Transverse colon (tissue), 4 donors: ENCODE data around the gene POU2F1. TPM values are rescaled to one million over a fixed set of nuclear protein-coding genes. Genes with fewer than 3 reads are reported as not detected.

Experiments
- DNase-seq: peaks from one replicate; pipeline ENCODE4 v3.0.0-alpha.2; 2019
- H3K27ac ChIP-seq, 4 donors: fragments of 200-600 bp; sonication (generic); 2 replicates each; pipeline ENCODE4 v1.5.1; 2016 to 2018; ENCODE audit warnings: inconsistent platforms in 4 of 4
- H3K27me3 ChIP-seq: fragments of 200-600 bp; sonication (generic); 2 replicates; pipeline ENCODE4 v1.5.1; 2017; ENCODE audit warnings: inconsistent platforms
- H3K36me3 ChIP-seq, 4 donors: fragments of 200-600 bp; sonication (generic); 2 replicates each; pipeline ENCODE4 v1.5.1; 2017 to 2019; ENCODE audit warnings: inconsistent platforms in 4 of 4
- H3K4me1 ChIP-seq, 4 donors: fragments of 200-600 bp; sonication (generic); 2 replicates each; pipeline ENCODE4 v1.5.1; 2017 to 2020; ENCODE audit warnings: inconsistent platforms in 4 of 4
- H3K4me3 ChIP-seq, 4 donors: fragments of 200-600 bp; sonication (generic); 1 replicate in 1 of 4; 2 replicates in 3 of 4; pipeline versions ENCODE4 v1.5.1 to v1.6.1; 2017 to 2019; ENCODE audit warnings: inconsistent platforms in 4 of 4
- H3K9me3 ChIP-seq, 2 donors: fragments of 200-600 bp; sonication (generic); 2 replicates each; pipeline ENCODE4 v1.5.1; 2017 to 2019; ENCODE audit warnings: inconsistent platforms in 2 of 2
- EP300 ChIP-seq: sonication (generic); formaldehyde crosslinking; IDR thresholded peaks from one replicate; pipeline ENCODE4 v1.6.1; 2017; ENCODE audit warnings: antibody characterized with exemption, low read depth
- POLR2A ChIP-seq: fragments of 450-650 bp; IDR thresholded peaks from one replicate; pipeline ENCODE4 v1.6.1; 2016; ENCODE audit warnings: antibody characterized with exemption, mild to moderate bottlenecking, moderate library complexity
- POLR2AphosphoS5 ChIP-seq, 3 donors: sonication (generic); formaldehyde crosslinking; IDR thresholded peaks; one replicate each; pipeline ENCODE4 v1.6.1; 2016; ENCODE audit warnings: antibody characterized with exemption in 3 of 3
- WGBS, 2 donors: methylation state at CpG; one replicate each; pipeline ENCODE4 v1.1.5; 2018; ENCODE audit warnings: low coverage in 1 of 2; 5-methylcytosine and 5-hydroxymethylcytosine counted together
- in situ Hi-C, 4 donors: fragments of 200-750 bp; cut with MboI; loops; one replicate each; pipeline versions ENCODE4 v1.15.0 to v1.15.1; 2017; ENCODE audit warnings: low sequenced_read_pairs in 3 of 4, low pct_ligation_motif_present in 1 of 4, low pct_unique_long_range_greater_than_20kb in 1 of 4
- intact Hi-C: fragments of 100-400 bp; cut with DNase I; formaldehyde crosslinking; loops from one replicate; pipeline ENCODE4 v1.15.1; 2023; ENCODE audit warnings: low total_unique reads
- total RNA-seq, 4 donors: library from RNA; depleted of rRNA; stranded (reverse); fragments of >200 nt; gene quantifications; one replicate each; pipeline ENCODE4 v1.1.0, GENCODE V29; 2016
- TF ChIP-seq, protein P1 (sequence below), 5 experiments: fragments of 200-600 bp in 3 of 5; fragments of 450-650 bp in 2 of 5; sonication (generic) in 3 of 5; IDR thresholded peaks; 1 replicate in 2 of 5; 2 replicates in 3 of 5; pipeline ENCODE4 v1.5.1; 2016 to 2017; ENCODE audit warnings: antibody characterized with exemption in 5 of 5, inconsistent platforms in 3 of 5, mild to moderate bottlenecking in 2 of 5, moderate library complexity in 1 of 5

The POU2F1 gene
- total RNA-seq, 4 donors from 2014 or later: 6.6 to 31.8 (median 19.0) TPM

DNA sequence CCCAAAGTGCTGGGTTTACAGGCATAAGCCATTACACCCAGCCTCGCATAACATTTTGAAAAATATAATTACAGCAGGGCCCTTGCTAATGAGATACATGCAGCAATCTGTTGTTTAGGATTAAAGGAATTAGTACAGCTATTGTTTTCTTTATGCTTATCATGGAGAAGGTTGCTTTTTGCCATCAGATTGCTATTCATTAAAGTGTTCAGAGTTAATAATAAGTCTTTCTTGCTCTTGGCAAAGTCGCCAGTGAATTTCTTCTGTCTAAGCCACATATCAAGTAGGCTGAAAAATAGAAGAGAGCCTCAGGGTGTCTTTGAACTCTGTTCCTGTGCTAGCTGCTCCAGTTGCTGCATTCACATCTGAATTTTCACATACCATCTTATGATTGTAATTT lies 144.1 kb downstream of the POU2F1 start:
- DNase-seq: no peak
- in situ Hi-C loops (no loop called here), intact Hi-C loops (no loop called here)
- no peak overlapping the region for H3K27ac ChIP-seq
- no peaks in the 10 kb centered on the region for H3K9me3 ChIP-seq
- 94 to 100% methylated on average over 2 of the region's 2 CpGs for WGBS, 2 donors
- no peaks in the 10 kb centered on the region for H3K4me1 ChIP-seq
- no peaks in the 10 kb centered on the region for H3K27me3 ChIP-seq
- TF ChIP-seq, protein P1, sequence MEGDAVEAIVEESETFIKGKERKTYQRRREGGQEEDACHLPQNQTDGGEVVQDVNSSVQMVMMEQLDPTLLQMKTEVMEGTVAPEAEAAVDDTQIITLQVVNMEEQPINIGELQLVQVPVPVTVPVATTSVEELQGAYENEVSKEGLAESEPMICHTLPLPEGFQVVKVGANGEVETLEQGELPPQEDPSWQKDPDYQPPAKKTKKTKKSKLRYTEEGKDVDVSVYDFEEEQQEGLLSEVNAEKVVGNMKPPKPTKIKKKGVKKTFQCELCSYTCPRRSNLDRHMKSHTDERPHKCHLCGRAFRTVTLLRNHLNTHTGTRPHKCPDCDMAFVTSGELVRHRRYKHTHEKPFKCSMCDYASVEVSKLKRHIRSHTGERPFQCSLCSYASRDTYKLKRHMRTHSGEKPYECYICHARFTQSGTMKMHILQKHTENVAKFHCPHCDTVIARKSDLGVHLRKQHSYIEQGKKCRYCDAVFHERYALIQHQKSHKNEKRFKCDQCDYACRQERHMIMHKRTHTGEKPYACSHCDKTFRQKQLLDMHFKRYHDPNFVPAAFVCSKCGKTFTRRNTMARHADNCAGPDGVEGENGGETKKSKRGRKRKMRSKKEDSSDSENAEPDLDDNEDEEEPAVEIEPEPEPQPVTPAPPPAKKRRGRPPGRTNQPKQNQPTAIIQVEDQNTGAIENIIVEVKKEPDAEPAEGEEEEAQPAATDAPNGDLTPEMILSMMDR (IDR thresholded peaks at IDR 0.05): no peak
- TF ChIP-seq EP300 (no peak), POLR2A (no peak), POLR2AphosphoS5 (IDR thresholded peaks at IDR 0.05) (no peak)
- peaks cover 0 to 3% (median 0%) of the 10 kb centered on the region in 4 donors for H3K36me3 ChIP-seq
- H3K4me3 ChIP-seq: no peak overlapping the region

- no peak for DNase-seq
- Histone ChIP-seq H3K27ac (no peak overlapping the region), H3K4me3 (no peak overlapping the region), H3K27me3 (no peaks in the 10 kb centered on the region), H3K9me3 (no peaks in the 10 kb centered on the region), H3K4me1 (no peaks in the 10 kb centered on the region), H3K36me3 (peaks cover 0 to 3% (median 0%) of the 10 kb centered on the region in 4 donors)
- WGBS, 2 donors: 80 to 98% methylated on average over 1 to 2 of the region's 2 CpGs
- in situ Hi-C loops (no loop called here), intact Hi-C loops (no loop called here)
- TF ChIP-seq, protein P1 (IDR thresholded peaks at IDR 0.05): no peak
- TF ChIP-seq POLR2AphosphoS5 (IDR thresholded peaks at IDR 0.05) (no peak), POLR2A (no peak), EP300 (no peak)
Observed at GRCh38 chr1:167365360-167365759, 144.7 kb downstream of the POU2F1 start.

DNA sequence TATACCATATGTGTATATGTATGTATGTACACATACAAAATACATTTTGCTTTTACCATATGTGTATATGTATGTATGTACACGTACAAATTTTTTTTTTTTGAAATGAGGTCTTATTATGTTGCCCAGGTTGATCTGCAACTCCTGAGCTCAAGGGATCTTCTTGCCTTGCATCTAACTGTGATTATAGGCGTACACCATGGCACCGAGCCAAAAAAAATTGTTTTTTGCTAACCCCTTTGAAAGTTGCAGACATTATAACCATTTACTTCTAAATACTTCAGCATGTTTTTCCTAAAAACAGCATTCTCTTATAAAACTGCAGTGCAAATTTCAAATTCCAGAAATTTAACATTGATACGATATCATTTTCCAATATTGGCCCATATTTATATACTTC lies 147.0 kb downstream of the POU2F1 start:
- WGBS, 2 donors: 93% methylated on average over 4 of the region's 4 CpGs
- no peaks in the 10 kb centered on the region for H3K9me3 ChIP-seq
- no peaks in the 10 kb centered on the region for H3K27me3 ChIP-seq
- peaks cover 0 to 3% (median 0%) of the 10 kb centered on the region in 4 donors for H3K36me3 ChIP-seq
- H3K4me3 ChIP-seq: no peak overlapping the region
- no peaks in the 10 kb centered on the region for H3K4me1 ChIP-seq
- no peak overlapping the region for H3K27ac ChIP-seq
- no peak for TF ChIP-seq EP300
- TF ChIP-seq POLR2A: no peak
- intact Hi-C loops (no loop called here), in situ Hi-C loops (no loop called here)
- no peak for DNase-seq

DNA sequence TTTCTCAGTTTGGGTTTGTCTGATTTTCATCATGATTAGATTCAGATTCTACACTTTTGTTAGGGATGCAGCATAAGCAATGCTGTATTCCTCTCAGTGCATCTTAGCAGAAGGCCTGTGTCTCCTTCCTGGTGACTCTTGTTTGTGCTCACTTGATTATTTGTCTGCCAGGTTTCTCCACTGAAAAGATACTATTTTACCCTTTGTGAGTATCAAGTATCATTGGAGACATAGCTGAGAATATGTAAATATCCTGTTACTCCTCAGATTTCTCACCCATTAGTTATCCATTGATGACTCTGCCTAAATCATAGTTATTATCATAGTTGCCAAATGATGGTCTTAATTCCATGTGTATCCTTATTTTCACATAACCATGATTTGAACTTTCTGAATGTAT lies 148.5 kb downstream of the POU2F1 start:
- Histone ChIP-seq H3K4me1 (no peaks in the 10 kb centered on the region), H3K27ac (no peak overlapping the region), H3K4me3 (no peak overlapping the region), H3K9me3 (no peaks in the 10 kb centered on the region), H3K27me3 (no peaks in the 10 kb centered on the region), H3K36me3 (peaks cover 0 to 3% (median 0%) of the 10 kb centered on the region in 4 donors)
- DNase-seq: no peak
- in situ Hi-C loops: no loop called here
- TF ChIP-seq POLR2AphosphoS5 (IDR thresholded peaks at IDR 0.05) (no peak), POLR2A (no peak), EP300 (no peak)
- TF ChIP-seq, protein P1 (IDR thresholded peaks at IDR 0.05): no peak
- intact Hi-C loops: no loop called here

DNA sequence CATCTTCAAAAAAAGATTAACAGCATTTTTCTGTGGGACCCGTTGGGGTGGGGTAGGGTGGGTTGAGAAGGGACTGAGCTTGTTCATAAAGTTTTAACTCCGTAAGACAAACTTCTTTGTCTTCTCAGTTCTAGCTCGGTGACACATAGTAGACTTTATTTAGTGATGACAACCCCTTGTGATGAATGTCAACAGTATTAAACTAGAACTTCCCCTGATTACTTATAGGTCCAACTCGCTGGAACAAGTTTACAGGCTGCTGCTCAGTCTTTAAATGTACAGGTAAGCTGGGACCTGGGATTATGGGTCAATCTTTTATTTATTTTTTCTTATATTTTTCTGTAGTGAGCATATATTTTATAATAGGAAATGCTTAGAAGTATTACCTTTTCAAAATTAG lies 149.2 kb downstream of the POU2F1 start:
- Histone ChIP-seq H3K36me3 (peaks cover 0 to 3% (median 0%) of the 10 kb centered on the region in 4 donors), H3K27ac (no peak overlapping the region), H3K4me3 (no peak overlapping the region), H3K4me1 (no peaks in the 10 kb centered on the region), H3K9me3 (no peaks in the 10 kb centered on the region), H3K27me3 (no peaks in the 10 kb centered on the region)
- TF ChIP-seq POLR2AphosphoS5 (IDR thresholded peaks at IDR 0.05): no peak
- WGBS, 2 donors: 87 to 91% methylated on average over 4 of the region's 4 CpGs
- in situ Hi-C loops (no loop called here), intact Hi-C loops (no loop called here)
- DNase-seq: no peak
